Measurements from ENCODE around the gene RAD23A.

The RAD23A gene

DNA sequence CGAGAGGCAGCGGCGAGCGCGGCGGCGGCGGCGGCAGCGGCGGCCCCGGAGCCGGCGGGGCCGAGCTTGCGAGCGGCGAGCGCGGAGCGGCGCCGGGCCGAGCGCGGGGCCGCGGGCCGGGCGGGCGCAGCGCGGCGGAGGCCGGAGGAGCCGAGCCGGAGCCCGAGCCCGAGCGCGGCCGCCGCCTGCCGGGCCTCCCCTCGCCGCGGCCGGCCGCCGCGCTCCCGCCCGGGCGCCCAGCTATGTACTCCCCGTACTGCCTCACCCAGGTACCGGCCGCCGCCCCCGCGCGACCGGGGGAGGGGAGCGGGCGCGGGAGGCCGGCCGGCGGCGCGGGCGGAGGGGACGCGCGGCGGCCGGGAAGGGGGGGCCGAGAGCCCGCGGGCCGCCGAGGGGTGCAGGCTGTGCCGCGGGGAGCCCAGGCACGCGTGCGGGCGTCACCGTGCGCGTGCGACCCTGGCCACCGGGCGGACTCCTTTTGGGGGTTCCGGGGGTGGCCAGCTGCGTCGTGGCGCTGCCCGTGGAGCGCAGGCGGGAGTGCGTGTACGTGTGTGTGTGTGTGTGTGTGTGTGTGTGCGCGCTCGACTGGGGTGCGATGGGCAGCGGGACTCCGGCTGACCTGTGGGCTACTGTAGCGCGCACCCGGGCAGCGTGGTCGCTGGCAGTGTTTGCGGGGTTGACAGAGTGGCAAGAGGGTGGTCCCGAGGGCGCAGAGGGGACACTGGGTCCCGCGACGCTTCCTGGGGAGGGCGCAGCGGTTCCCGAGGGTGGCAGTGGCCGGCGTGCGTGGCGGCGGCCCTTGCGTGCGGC is 50.1 kb downstream of the RAD23A start:
- Mint-ChIP-seq H3K27ac (peak overlapping the region; percentile 72), H3K36me3 (ENCODE audit: low read depth) (peaks cover 4% of the 10 kb centered on the region), H3K4me3 (peak overlapping the region; percentile 82), H3K27me3 (peaks cover 10% of the 10 kb centered on the region), H3K9me3 (no peaks in the 10 kb centered on the region), H3K4me1 (ENCODE audit: low read depth) (peaks cover 7% of the 10 kb centered on the region)

GRCh38 chr19:12996406-12997094 is 50.9 kb downstream of the RAD23A start:
- Mint-ChIP-seq H3K36me3 (ENCODE audit: low read depth) (peaks cover 4% of the 10 kb centered on the region), H3K9me3 (no peaks in the 10 kb centered on the region), H3K4me1 (ENCODE audit: low read depth) (peaks cover 7% of the 10 kb centered on the region), H3K27ac (no peak overlapping the region), H3K27me3 (peaks cover 10% of the 10 kb centered on the region), H3K4me3 (peak overlapping the region; percentile 56)

- no peak overlapping the region for H3K27ac Mint-ChIP-seq
- peaks cover 7% of the 10 kb centered on the region for H3K4me1 Mint-ChIP-seq (ENCODE audit: low read depth)
- no peaks in the 10 kb centered on the region for H3K9me3 Mint-ChIP-seq
- H3K27me3 Mint-ChIP-seq, result peaks cover 10% of the 10 kb centered on the region
- peaks cover 4% of the 10 kb centered on the region for H3K36me3 Mint-ChIP-seq (ENCODE audit: low read depth)
- peak overlapping the region; percentile 56 for H3K4me3 Mint-ChIP-seq
Observed at GRCh38 chr19:12997179-12997966, 51.7 kb downstream of the RAD23A start.

DNA sequence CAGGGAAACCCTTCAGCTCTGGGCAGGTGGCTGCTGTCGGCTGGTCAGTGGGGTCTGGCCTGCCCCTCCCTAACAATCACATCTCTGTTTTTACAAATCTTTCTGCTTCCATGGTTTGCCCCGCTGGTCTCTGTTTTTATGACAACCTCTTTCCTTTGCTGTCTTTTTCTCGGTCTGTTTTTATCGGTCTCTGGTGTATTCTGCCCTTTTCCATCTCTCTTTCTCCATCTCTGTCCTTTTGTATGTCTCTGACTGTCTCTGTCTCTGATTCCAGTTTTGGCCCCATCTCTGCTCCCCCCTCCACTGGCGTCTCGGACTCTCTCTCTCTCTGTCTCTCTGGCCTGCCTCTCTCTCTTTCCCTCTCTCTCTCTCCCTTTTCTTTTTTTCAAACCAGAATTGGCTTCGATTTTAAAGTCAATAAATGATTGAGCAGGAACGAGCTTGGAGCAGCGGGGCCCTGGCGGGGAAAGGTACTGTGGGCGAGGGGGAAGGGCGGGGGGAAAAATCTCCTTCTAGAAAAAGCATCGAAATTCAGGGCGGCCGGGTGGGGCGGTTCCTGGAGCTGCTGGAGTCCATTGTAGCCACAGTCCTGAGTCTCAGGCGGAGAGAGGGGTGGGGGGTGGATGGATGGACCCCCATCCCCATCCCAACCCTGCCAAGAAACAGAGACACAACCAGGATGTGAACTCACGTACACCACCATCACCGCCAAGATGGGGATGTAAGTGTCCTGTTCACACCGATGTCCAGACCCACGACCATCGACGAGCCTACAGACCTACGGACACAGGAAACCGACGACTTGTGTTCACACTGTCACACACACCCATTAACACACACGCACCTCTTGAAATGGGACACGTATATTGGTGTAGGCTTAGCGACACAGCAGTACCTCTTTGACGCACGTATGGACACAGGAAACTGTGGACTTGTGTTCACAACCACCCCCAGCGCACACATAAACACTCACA is 52.6 kb downstream of the RAD23A start:
- H3K36me3 Mint-ChIP-seq (ENCODE audit: low read depth), result peaks cover 4% of the 10 kb centered on the region
- no peak overlapping the region for H3K27ac Mint-ChIP-seq
- peaks cover 7% of the 10 kb centered on the region for H3K4me1 Mint-ChIP-seq (ENCODE audit: low read depth)
- H3K27me3 Mint-ChIP-seq, result peaks cover 10% of the 10 kb centered on the region
- no peaks in the 10 kb centered on the region for H3K9me3 Mint-ChIP-seq
- no peak overlapping the region for H3K4me3 Mint-ChIP-seq

DNA sequence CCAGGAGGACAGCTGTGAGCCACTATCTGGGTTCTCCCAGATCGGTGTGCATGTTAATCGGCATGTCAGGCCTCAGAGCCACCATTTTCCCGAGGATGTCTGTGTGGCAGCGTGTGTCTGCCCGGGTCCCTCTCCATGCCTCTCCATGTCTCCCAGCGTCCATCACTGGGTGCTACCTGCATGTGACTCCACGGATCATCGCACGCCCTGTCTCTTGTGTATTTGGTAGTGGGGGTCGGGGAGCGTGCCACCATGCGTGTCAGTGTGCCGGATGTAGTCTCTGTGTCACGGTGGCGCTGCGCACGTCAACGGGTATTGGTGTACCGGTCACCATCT is 55.5 kb downstream of the RAD23A start:
- Mint-ChIP-seq H3K36me3 (ENCODE audit: low read depth) (peaks cover 4% of the 10 kb centered on the region), H3K4me3 (no peak overlapping the region), H3K27ac (no peak overlapping the region), H3K27me3 (no peaks in the 10 kb centered on the region), H3K4me1 (ENCODE audit: low read depth) (no peaks in the 10 kb centered on the region), H3K9me3 (no peaks in the 10 kb centered on the region)

- no peak overlapping the region for H3K4me3 Mint-ChIP-seq
- H3K27me3 Mint-ChIP-seq, result no peaks in the 10 kb centered on the region
- H3K27ac Mint-ChIP-seq, result no peak overlapping the region
- no peaks in the 10 kb centered on the region for H3K4me1 Mint-ChIP-seq (ENCODE audit: low read depth)
- H3K36me3 Mint-ChIP-seq (ENCODE audit: low read depth), result peaks cover 4% of the 10 kb centered on the region
- no peaks in the 10 kb centered on the region for H3K9me3 Mint-ChIP-seq
Observed at GRCh38 chr19:13001502-13002165, 56.0 kb downstream of the RAD23A start.

DNA sequence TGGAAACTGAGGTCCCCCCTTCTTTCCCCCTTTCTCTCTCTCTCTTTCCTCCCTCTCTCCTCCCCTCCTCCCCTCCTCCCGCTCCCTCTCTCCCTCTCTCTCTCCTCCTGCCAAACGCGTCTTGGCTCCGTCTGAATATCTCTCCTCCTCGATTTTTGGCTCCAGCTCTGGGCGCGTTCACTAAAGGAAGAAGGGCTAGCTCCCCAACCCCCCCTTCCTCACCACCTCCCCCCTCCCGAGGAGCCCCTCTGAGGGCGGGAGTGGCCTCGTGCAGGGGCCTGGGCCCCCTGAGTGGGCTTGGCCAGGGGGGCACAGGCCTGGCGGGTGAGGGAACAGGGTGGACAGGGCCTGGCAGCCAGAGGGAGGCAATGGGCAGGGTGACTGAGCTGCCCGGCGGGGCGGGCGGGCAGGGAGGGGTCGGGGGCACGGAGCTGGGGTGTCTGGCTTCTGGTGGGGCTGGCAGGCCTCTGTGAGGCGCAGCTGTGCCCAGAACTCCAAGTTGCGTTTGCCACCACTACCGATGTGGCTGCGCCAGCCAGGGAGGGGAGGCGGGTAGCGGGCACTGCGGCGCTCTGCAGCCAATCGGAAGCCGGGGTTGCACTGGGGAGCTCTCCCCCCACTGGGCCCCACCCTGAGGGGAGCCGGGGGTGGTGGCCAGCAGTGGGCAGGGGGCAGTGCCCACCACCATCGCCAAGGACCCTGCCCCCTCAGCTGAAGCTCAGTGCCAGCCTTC is 56.7 kb downstream of the RAD23A start:
- no peaks in the 10 kb centered on the region for H3K27me3 Mint-ChIP-seq
- H3K27ac Mint-ChIP-seq, result no peak overlapping the region
- H3K4me1 Mint-ChIP-seq (ENCODE audit: low read depth), result no peaks in the 10 kb centered on the region
- no peaks in the 10 kb centered on the region for H3K9me3 Mint-ChIP-seq
- H3K36me3 Mint-ChIP-seq (ENCODE audit: low read depth), result peaks cover 4% of the 10 kb centered on the region
- H3K4me3 Mint-ChIP-seq, result no peak overlapping the region

- Mint-ChIP-seq H3K36me3 (ENCODE audit: low read depth) (peaks cover 4% of the 10 kb centered on the region), H3K4me1 (ENCODE audit: low read depth) (no peaks in the 10 kb centered on the region), H3K27ac (peak overlapping the region; percentile 11), H3K4me3 (no peak overlapping the region), H3K27me3 (no peaks in the 10 kb centered on the region), H3K9me3 (no peaks in the 10 kb centered on the region)
Observed at GRCh38 chr19:13003081-13003480, 57.4 kb downstream of the RAD23A start.
